ENCODE results near the gene MANEAL.

MANEAL gene

GRCh38 chr1:37828410-37829074 is 34.9 kb downstream of the MANEAL start:
- no peak for DNase-seq (ENCODE audit: low read depth)

GRCh38 chr1:37831109-37831508 is 37.5 kb downstream of the MANEAL start:
- DNase-seq (ENCODE audit: low read depth), result no peak

GRCh38 chr1:37831809-37832208 is 38.2 kb downstream of the MANEAL start:
- no peak for DNase-seq (ENCODE audit: low read depth)

GRCh38 chr1:37836788-37837187 is 43.1 kb downstream of the MANEAL start:
- DNase-seq (ENCODE audit: low read depth), result no peak

- DNase-seq (ENCODE audit: low read depth), result no peak
Measured at GRCh38 chr1:37839676-37840075, 46.0 kb downstream of the MANEAL start.

GRCh38 chr1:37840711-37841110 is 47.1 kb downstream of the MANEAL start:
- no peak for DNase-seq (ENCODE audit: low read depth)

- no peak for DNase-seq (ENCODE audit: low read depth)
Measured at GRCh38 chr1:37841652-37842051, 48.0 kb downstream of the MANEAL start.

- no peak for DNase-seq (ENCODE audit: low read depth)
Measured at GRCh38 chr1:37844536-37844935, 50.9 kb downstream of the MANEAL start.

GRCh38 chr1:37845049-37845646 is 51.5 kb downstream of the MANEAL start:
- no peak for DNase-seq (ENCODE audit: low read depth)

- no peak for DNase-seq (ENCODE audit: low read depth)
Measured at GRCh38 chr1:37845786-37846185, 52.1 kb downstream of the MANEAL start.

- no peak for DNase-seq (ENCODE audit: low read depth)
Measured at GRCh38 chr1:37846647-37847339, 53.1 kb downstream of the MANEAL start.

GRCh38 chr1:37849480-37849879 is 55.8 kb downstream of the MANEAL start:
- DNase-seq (ENCODE audit: low read depth), result no peak

GRCh38 chr1:37850352-37850955 is 56.8 kb downstream of the MANEAL start:
- DNase-seq (ENCODE audit: low read depth), result no peak
